ENCODE results near the gene NUAK1. TPM values are rescaled to one million over a fixed set of nuclear protein-coding genes. Genes with fewer than 3 reads are reported as not detected.
A peak's percentile ranks its signal among the peaks of the same experiment; 100 is the strongest.

Gene NUAK1
- total and polyA plus RNA-seq, 2 experiments from 2014 or later, result 5.4 to 16.9 TPM

DNA sequence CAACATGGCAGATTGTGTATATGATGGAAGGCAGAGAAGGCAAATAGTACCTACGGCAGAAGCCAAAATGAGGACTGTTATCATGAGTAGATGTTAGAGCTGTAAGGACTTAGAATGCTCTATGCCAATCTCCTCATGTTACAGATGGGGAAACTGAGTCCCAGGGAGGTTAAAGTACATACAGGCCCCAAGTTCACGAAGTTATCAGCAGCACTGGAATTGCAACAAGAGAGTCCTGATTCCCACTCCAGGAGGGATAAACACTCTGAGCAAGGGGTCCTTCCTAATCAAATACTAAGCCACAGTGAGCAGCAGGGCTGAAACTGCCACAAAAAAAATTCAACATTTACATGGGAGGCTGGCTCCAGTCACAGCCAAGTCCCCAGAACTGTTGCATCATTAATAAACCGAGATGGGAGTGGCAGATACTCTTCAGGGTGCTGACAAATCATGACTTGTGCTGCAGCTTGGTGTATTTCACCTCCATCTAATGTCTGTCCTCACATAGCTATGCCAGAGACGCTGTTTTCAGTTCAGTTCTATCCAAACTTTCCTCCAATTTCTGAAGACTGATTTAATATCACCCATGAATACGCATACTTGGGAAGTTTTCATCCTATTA is 24.2 kb downstream of the NUAK1 start (continued):
- TF ChIP-seq ZNF462 (CRISPR knock-in tag; IDR thresholded peaks at IDR 0.05), result no peak
- TF ChIP-seq ZNF114 (CRISPR knock-in tag; IDR thresholded peaks at IDR 0.05), result no peak
- TF ChIP-seq NANOG (IDR thresholded peaks at IDR 0.05; ENCODE audit: borderline replicate concordance), result no peak

- H3K27ac ChIP-seq (ENCODE audit: low read depth), result peak overlapping the region; percentile 32; the same call in 1 of the 2 replicates
- TF ChIP-seq STAT1 (IDR thresholded peaks at IDR 0.05; ENCODE audit: unreplicated experiment) (no peak), EZH2 (IDR thresholded peaks at IDR 0.05; ENCODE audit: low read depth, unreplicated experiment) (no peak)
- TF ChIP-seq, protein P1, sequence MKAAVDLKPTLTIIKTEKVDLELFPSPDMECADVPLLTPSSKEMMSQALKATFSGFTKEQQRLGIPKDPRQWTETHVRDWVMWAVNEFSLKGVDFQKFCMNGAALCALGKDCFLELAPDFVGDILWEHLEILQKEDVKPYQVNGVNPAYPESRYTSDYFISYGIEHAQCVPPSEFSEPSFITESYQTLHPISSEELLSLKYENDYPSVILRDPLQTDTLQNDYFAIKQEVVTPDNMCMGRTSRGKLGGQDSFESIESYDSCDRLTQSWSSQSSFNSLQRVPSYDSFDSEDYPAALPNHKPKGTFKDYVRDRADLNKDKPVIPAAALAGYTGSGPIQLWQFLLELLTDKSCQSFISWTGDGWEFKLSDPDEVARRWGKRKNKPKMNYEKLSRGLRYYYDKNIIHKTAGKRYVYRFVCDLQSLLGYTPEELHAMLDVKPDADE (IDR thresholded peaks at IDR 0.05), result no peak
- Mint-ChIP-seq H3K4me3 (no peak overlapping the region), H3K27ac (no peak overlapping the region; the same call in 1 of the 2 replicates), H3K36me3 (ENCODE audit: low read depth) (no peaks in the 10 kb centered on the region), H3K27me3 (ENCODE audit: insufficient read depth, low read depth, poor library complexity) (peaks cover 11% of the 10 kb centered on the region), H3K4me1 (peaks cover 73% of the 10 kb centered on the region), H3K9me3 (no peaks in the 10 kb centered on the region)
- ATAC-seq (no peak), DNase-seq (ENCODE audit: low spot score) (no peak)
- H4K20me1 ChIP-seq (replicated peaks; ENCODE audit: insufficient read depth), result 0 out of 2 replicates have a peak, but pooled peaks cover 4% of the 10 kb centered on the region
- H3K4me3 ChIP-seq, result no peak overlapping the region
- no peak overlapping the region; the same call in 1 of the 2 replicates for H3K4me2 ChIP-seq
- H3F3A ChIP-seq (replicated peaks; ENCODE audit: low read depth), result no peaks in the 10 kb centered on the region; the same call in 1 of the 2 replicates
- H3K27me3 ChIP-seq (ENCODE audit: insufficient read depth), result no peaks in the 10 kb centered on the region
- no peak overlapping the region for H2AFZ ChIP-seq
- H3K36me3 ChIP-seq (ENCODE audit: insufficient read depth), result no peaks in the 10 kb centered on the region
- H3K79me2 ChIP-seq (replicated peaks; ENCODE audit: insufficient read depth), result peaks cover 98% of the 10 kb centered on the region
- no peaks in the 10 kb centered on the region for H3K9me2 ChIP-seq (ENCODE audit: insufficient read depth)
- peaks cover 74% of the 10 kb centered on the region for H3K4me1 ChIP-seq (ENCODE audit: insufficient read depth)
These were observed 24.8 kb downstream of the NUAK1 start for GRCh38 chr12:106113824-106114446.

All from GM23338 (cell line).